ENCODE data around the gene OTUD6A.

DNA sequence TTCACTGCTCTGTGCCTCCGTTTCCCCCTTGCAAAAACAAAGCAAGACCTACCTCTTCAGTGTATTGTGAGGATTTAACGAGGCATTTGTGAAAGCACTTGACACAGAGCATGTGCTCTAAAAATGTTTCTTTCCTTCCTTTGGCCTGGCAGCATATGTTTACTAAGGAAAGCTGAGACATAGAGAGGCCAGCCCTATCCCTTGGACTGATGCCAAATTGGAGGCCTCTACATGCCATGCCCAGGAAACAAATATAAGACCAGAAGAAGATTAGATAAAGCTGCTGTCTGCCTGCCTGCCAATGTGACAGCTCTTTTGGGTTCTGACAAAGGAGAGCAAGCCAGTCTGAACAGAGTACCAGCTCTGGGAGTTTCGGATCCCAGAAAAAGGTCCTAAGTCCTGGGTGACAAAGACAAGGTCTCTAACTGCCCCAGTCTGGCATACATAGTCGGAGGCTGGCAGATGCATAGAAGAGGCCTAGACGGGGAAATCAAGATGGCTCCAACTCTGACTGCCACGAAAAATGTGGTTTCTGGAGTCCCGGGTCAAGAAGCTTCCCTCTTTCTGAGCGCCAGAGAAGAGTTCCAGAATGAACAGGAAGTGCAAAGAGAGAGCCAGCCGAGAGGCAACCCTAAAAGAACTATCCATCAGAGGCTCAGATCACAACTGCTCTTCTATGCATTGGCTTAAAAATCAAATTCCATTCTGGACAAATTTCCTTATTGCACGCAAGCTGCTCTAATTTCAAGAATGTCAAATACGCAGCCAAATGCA is 25.8 kb downstream of the OTUD6A start:
- no peak for TF ChIP-seq GATA2 (IDR thresholded peaks at IDR 0.05; ENCODE audit: low read depth, low read length)
- no peak for TF ChIP-seq GATA3 (IDR thresholded peaks at IDR 0.05; ENCODE audit: low read depth, low read length)

Data from SH-SY5Y (cell line).